Measurements from ENCODE around the gene ATP2A3.

Gene ATP2A3

GRCh38 chr17:3955673-3955988 is 8.6 kb downstream of the ATP2A3 start:
- Histone ChIP-seq H3K36me3 (ENCODE audit: insufficient read depth, low read length) (peaks cover 62% of the 10 kb centered on the region), H3K79me2 (ENCODE audit: insufficient read depth, low read length) (peaks cover 40% of the 10 kb centered on the region), H3K27me3 (ENCODE audit: insufficient read depth, low read length) (no peaks in the 10 kb centered on the region), H3K4me2 (ENCODE audit: low read length) (no peak overlapping the region), H3K9me3 (ENCODE audit: low read length) (no peaks in the 10 kb centered on the region), H3K27ac (ENCODE audit: low read depth, low read length, poor library complexity, severe bottlenecking) (no peak overlapping the region), H3K4me3 (ENCODE audit: low read depth, low read length, poor library complexity, severe bottlenecking) (no peak overlapping the region), H3K4me1 (ENCODE audit: insufficient read depth, low read length, severe bottlenecking) (peaks cover 40% of the 10 kb centered on the region), H3K9ac (ENCODE audit: low read length) (no peak overlapping the region), H3K9me2 (ENCODE audit: low read depth, low read length) (no peaks in the 10 kb centered on the region), H3F3A (ENCODE audit: insufficient read depth, low read length) (no peaks in the 10 kb centered on the region), H4K20me1 (ENCODE audit: insufficient read depth, low read length) (no peaks in the 10 kb centered on the region), H2AFZ (ENCODE audit: low read length) (no peak overlapping the region)
- TF ChIP-seq CTCF (IDR thresholded peaks at IDR 0.05; ENCODE audit: low read length) (no peak), EZH2 (IDR thresholded peaks at IDR 0.05; ENCODE audit: borderline replicate concordance, low read length) (no peak)

GRCh38 chr17:3954976-3955672 is 9.1 kb downstream of the ATP2A3 start:
- TF ChIP-seq CTCF (IDR thresholded peaks at IDR 0.05; ENCODE audit: low read length) (no peak), EZH2 (IDR thresholded peaks at IDR 0.05; ENCODE audit: borderline replicate concordance, low read length) (no peak)
- Histone ChIP-seq H2AFZ (ENCODE audit: low read length) (no peak overlapping the region), H3F3A (ENCODE audit: insufficient read depth, low read length) (no peaks in the 10 kb centered on the region), H3K36me3 (ENCODE audit: insufficient read depth, low read length) (peaks cover 67% of the 10 kb centered on the region), H3K4me2 (ENCODE audit: low read length) (no peak overlapping the region), H3K9ac (ENCODE audit: low read length) (no peak overlapping the region), H3K27ac (ENCODE audit: low read depth, low read length, poor library complexity, severe bottlenecking) (no peak overlapping the region), H3K4me3 (ENCODE audit: low read depth, low read length, poor library complexity, severe bottlenecking) (no peak overlapping the region), H3K79me2 (ENCODE audit: insufficient read depth, low read length) (peaks cover 35% of the 10 kb centered on the region), H3K9me2 (ENCODE audit: low read depth, low read length) (no peaks in the 10 kb centered on the region), H3K27me3 (ENCODE audit: insufficient read depth, low read length) (no peaks in the 10 kb centered on the region), H3K9me3 (ENCODE audit: low read length) (no peaks in the 10 kb centered on the region), H3K4me1 (ENCODE audit: insufficient read depth, low read length, severe bottlenecking) (peaks cover 35% of the 10 kb centered on the region), H4K20me1 (ENCODE audit: insufficient read depth, low read length) (no peaks in the 10 kb centered on the region)

GRCh38 chr17:3954086-3954485 is 10.2 kb downstream of the ATP2A3 start:
- TF ChIP-seq CTCF (IDR thresholded peaks at IDR 0.05; ENCODE audit: low read length): no peak
- TF ChIP-seq EZH2 (IDR thresholded peaks at IDR 0.05; ENCODE audit: borderline replicate concordance, low read length): no peak
- Histone ChIP-seq H2AFZ (ENCODE audit: low read length) (no peak overlapping the region), H3K4me1 (ENCODE audit: insufficient read depth, low read length, severe bottlenecking) (peaks cover 24% of the 10 kb centered on the region), H3K79me2 (ENCODE audit: insufficient read depth, low read length) (peaks cover 25% of the 10 kb centered on the region), H3K9me2 (ENCODE audit: low read depth, low read length) (no peaks in the 10 kb centered on the region), H3K27me3 (ENCODE audit: insufficient read depth, low read length) (no peaks in the 10 kb centered on the region), H3F3A (ENCODE audit: insufficient read depth, low read length) (no peaks in the 10 kb centered on the region), H3K4me3 (ENCODE audit: low read depth, low read length, poor library complexity, severe bottlenecking) (no peak overlapping the region), H3K9me3 (ENCODE audit: low read length) (no peaks in the 10 kb centered on the region), H3K36me3 (ENCODE audit: insufficient read depth, low read length) (peaks cover 73% of the 10 kb centered on the region), H4K20me1 (ENCODE audit: insufficient read depth, low read length) (no peaks in the 10 kb centered on the region), H3K9ac (ENCODE audit: low read length) (no peak overlapping the region), H3K4me2 (ENCODE audit: low read length) (no peak overlapping the region), H3K27ac (ENCODE audit: low read depth, low read length, poor library complexity, severe bottlenecking) (no peak overlapping the region)

Measured in OCI-LY1 (cell line).